ENCODE results near the gene TXNDC8.

DNA sequence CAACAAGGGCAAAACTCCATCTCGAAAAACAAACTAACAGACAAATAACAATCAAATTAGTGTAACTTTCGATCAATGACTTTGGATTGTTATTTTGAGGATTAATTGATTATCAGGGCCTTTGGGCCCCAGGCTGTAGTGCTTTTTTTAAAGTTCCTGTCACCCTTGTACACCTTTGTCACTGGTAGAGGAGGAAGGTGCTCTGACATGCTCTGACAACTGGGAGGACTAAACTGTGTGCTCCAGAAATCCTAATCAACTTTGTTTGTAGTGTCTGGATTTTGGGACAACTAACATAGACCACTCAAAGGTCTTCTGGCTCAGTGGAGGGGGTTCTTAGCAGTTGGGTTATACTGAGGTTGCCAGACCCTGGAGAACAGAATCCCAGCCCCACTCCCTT lies 83.2 kb downstream of the TXNDC8 start:
- no peak for TF ChIP-seq POLR2A (IDR thresholded peaks at IDR 0.05)
- TF ChIP-seq, protein P1, sequence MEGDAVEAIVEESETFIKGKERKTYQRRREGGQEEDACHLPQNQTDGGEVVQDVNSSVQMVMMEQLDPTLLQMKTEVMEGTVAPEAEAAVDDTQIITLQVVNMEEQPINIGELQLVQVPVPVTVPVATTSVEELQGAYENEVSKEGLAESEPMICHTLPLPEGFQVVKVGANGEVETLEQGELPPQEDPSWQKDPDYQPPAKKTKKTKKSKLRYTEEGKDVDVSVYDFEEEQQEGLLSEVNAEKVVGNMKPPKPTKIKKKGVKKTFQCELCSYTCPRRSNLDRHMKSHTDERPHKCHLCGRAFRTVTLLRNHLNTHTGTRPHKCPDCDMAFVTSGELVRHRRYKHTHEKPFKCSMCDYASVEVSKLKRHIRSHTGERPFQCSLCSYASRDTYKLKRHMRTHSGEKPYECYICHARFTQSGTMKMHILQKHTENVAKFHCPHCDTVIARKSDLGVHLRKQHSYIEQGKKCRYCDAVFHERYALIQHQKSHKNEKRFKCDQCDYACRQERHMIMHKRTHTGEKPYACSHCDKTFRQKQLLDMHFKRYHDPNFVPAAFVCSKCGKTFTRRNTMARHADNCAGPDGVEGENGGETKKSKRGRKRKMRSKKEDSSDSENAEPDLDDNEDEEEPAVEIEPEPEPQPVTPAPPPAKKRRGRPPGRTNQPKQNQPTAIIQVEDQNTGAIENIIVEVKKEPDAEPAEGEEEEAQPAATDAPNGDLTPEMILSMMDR (IDR thresholded peaks at IDR 0.05) = no peak
